ENCODE data around the gene TBCD.

Gene TBCD

DNA sequence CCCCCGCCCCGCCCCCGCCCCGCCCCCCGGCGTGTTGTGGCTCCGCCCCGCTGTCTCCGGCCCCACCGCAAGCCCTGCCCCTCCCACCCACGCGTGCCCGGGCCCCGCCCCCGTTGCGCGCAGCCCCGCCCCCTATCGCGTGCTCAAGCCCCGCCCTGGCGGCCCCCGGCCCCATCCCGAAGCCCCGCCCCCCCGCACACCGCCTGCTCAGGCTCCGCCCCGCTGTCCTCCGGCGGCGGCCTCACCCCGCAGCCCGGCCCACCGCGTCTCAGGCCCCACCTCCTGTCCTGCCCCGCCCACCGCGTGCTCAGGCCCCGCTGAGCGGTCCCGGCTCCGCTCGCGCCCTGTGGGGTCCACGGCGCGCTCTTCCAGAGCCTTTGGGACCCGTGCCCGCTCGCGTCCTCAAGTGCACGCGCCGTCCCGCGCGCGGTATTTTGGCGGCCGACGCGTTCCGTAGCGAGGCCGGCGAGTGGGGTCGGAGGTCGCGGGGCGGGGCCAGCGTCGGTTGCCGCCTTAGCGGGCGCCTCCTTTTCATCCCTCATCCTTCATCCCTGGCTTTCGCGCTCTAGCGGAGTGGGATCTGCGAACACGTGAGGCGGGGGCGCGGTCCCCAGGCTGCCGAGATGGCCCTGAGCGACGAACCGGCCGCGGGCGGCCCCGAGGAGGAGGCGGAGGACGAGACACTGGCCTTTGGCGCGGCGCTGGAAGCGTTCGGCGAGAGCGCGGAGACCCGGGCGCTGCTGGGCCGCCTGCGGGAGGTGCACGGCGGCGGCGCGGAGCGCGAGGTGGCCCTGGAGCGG, at the start of gene TBCD:
TBCD (plus strand) TSS at position 495 of the 800 bp plus-strand sequence; CDS start at position 624, 129 bp downstream.
- TF ChIP-seq, protein P1, sequence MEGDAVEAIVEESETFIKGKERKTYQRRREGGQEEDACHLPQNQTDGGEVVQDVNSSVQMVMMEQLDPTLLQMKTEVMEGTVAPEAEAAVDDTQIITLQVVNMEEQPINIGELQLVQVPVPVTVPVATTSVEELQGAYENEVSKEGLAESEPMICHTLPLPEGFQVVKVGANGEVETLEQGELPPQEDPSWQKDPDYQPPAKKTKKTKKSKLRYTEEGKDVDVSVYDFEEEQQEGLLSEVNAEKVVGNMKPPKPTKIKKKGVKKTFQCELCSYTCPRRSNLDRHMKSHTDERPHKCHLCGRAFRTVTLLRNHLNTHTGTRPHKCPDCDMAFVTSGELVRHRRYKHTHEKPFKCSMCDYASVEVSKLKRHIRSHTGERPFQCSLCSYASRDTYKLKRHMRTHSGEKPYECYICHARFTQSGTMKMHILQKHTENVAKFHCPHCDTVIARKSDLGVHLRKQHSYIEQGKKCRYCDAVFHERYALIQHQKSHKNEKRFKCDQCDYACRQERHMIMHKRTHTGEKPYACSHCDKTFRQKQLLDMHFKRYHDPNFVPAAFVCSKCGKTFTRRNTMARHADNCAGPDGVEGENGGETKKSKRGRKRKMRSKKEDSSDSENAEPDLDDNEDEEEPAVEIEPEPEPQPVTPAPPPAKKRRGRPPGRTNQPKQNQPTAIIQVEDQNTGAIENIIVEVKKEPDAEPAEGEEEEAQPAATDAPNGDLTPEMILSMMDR (IDR thresholded peaks at IDR 0.05; ENCODE audit: insufficient read depth, missing control alignments): no peak
- DNase-seq (ENCODE audit: insufficient read length, low spot score): peak; percentile 78
- no peak for FAIRE-seq

DNA sequence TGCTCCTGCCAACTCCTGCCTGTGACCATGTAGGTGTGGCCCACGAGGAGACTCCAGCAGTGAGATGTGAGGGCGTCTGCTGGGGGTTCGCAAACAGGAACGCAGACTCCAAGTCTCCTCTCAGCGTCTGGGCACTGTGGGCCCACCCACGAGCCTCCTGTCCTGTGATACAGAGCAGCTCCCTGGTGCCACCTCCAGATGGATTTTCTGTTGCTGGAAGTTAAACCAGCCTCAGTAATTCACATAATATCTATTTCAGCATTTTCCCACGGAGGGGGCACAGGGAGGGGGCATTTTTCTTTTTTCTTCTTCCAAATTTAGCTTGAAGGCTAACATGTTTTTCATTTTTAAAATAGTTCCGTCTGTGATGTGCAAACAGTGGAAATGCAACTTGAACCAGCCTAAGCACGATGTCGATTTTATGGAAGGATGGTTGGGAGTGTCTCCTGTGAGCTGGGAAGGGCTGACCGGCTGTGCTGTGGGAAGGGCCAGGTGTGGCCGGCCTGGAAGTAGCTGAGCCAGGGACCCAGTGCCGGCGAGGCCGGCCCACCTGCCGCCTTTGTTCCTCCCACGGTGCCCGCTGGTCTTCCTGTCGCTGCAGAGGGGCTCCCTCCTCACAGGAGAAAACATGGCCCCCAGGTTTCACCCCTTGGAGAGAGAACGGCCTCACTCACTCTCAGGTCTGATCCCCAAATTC, 49.5 kb upstream of the TBCD start:
- no peak for DNase-seq (ENCODE audit: insufficient read length, low spot score)
- TF ChIP-seq, protein P1 (IDR thresholded peaks at IDR 0.05; ENCODE audit: insufficient read depth, missing control alignments): no peak
- FAIRE-seq: no peak

DNA sequence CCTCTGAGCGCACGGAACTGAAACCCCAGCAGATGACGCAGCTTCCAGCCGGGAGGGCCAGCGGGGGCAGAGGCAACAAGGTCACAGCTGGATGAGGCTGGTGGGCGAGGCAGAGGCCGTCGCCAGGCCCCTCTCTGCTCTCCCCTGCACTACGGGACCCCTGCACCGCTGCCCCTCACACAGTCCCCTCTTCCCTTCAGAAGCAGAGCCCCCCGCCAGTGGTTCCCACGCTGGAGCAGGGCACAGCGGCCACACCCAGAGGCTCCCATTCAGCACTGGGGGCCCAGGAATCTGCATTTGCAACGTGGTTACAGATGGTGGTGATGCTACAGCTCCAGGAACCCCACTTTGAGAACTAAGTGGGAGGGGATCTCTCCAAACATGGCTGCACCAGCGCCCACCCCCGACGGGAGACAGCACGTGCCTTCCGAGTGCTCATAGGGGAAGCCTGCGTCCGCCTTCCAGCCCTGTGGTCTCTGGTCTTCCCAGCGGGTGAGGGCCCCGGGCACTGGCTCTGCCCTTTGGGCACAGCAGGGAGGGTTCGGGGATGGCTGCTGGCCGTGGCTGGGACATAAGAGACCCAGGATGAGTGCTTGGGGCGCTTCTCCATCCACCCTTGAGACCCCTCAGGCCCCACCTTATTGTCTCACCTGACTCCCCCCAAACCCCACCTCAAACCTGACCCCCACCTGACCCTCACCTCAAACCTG, 48.7 kb upstream of the TBCD start:
- DNase-seq (ENCODE audit: insufficient read length, low spot score) (no peak), FAIRE-seq (no peak)
- TF ChIP-seq, protein P1 (IDR thresholded peaks at IDR 0.05; ENCODE audit: insufficient read depth, missing control alignments): no peak

DNA sequence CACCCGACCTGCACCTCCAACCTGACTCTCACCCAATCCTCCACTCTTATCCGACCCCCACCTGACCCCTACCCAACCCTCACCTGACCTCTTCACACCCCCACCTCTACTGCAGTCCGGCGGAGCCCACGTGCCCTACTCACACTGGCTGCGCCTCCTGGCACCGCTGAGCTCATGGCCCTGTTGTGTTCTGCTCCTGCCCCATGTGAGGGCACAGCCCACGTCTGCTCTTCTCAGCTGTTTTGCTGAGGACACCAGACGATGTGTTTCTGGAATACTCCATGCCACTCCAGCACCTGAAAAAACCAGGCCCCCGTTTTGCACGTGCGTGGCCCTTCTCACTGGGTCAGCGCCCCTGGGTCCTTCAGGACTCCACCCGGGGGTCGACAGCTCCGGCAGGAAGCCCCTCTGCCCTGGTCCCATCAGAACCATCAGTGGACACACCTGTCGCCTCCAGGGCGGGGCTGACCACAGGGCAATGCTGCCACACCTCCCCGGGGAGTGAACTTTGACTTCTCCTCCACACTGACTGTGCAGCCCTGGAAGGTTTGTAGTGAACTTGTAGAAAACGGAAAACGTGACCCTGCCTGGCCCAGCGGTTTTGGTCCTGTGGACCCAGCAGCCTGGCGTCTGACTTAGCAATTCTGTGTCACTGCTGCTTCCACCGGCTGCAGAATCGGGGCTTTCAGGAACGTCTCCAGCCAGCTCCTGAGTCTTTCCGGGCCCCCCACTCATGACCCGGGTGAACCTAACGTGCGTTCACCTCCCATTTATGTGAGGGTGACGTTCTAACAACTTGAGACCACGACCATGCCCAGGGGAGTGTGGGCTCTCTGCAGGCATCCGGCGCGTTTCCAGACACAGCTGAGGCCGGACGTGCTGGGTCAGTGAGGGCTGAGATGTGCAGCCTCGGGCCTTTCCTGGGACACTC, 47.7 kb upstream of the TBCD start:
- TF ChIP-seq, protein P1 (IDR thresholded peaks at IDR 0.05; ENCODE audit: insufficient read depth, missing control alignments): no peak
- no peak for DNase-seq (ENCODE audit: insufficient read length, low spot score)
- no peak for FAIRE-seq

DNA sequence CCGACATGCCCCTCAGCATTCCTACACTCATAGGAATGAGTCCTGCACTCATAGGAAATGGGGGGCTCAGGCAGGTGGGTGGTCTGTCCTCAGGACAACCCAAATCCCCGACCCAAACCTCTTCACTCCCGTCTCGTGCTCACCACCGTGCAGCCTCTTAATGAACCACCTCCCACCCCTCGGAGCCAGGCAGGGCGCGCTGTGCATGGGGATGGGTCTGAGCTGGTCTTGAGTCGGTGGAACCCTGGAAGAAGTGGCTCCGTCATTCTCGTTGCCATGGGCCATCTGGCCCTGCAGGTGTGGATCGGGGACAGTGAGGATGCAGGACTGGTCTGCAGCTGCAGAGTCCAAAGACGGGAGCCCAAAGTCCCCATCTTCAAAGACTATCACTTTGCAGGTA, 47.0 kb upstream of the TBCD start:
- DNase-seq (ENCODE audit: insufficient read length, low spot score): no peak
- no peak for FAIRE-seq

DNA sequence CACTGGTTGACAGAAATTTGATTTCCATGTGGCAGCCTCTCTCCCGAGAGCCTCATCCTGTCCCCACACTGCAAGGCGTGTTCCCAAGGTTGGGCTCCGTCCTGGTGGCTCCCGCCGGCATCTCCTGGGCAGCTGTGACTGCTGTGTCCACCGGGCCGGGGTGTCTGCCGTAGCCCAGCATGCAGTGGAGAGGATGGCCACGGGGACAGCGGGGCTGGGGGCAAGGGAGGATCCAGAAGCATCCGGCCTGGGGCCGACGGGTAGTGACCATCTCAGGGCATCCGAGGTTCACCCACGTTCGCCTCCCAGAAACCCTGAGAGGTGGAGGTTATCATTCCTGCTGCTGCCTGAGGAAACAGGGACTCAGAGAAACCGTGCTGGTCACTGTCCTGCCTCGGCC, 46.1 kb upstream of the TBCD start:
- TF ChIP-seq, protein P1 (IDR thresholded peaks at IDR 0.05; ENCODE audit: insufficient read depth, missing control alignments): no peak
- no peak for DNase-seq (ENCODE audit: insufficient read length, low spot score)
- no peak for FAIRE-seq

More for the DNA sequence above, 47.0 kb upstream of the TBCD start:
- TF ChIP-seq, protein P1 (IDR thresholded peaks at IDR 0.05; ENCODE audit: insufficient read depth, missing control alignments): no peak

Measured in D721Med (cell line).